ENCODE data around the gene PTGFRN. TPM values are rescaled to one million over a fixed set of nuclear protein-coding genes. Genes with fewer than 3 reads are reported as not detected.
"Not testable (repeated sequence)": the region's sequence is repeated elsewhere in the genome, so short reads cannot be mapped to it uniquely, and the experiment has no call there.

PTGFRN gene
- total and polyA plus RNA-seq, 2 experiments from 2014 or later = 17.4 to 32.7 TPM

DNA sequence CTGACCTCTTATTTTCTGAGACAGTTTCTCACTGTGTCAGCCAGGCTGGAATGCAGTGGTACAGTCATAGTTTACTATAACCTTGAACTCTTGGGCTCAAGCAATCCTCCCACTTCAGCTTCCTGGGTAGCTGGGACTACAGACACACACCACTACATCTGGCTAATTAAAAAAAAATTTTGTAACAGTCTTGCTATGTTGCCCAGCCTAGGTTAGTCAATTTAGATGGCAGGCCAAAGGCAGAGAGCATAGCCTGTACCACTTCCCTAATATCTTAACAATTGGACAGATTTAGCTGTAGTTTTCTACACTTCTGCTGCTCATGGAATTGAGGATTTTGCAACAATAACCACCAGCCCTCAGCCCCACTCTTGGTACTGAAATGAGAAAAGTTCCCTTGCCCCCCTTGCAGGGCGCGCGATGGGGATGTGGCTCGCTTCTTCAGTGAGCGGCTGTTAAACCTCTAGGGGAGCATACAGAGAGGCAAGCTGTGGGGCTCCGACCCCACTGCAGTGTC, 34.9 kb upstream of the PTGFRN start (continued):
- TF ChIP-seq, protein P1, sequence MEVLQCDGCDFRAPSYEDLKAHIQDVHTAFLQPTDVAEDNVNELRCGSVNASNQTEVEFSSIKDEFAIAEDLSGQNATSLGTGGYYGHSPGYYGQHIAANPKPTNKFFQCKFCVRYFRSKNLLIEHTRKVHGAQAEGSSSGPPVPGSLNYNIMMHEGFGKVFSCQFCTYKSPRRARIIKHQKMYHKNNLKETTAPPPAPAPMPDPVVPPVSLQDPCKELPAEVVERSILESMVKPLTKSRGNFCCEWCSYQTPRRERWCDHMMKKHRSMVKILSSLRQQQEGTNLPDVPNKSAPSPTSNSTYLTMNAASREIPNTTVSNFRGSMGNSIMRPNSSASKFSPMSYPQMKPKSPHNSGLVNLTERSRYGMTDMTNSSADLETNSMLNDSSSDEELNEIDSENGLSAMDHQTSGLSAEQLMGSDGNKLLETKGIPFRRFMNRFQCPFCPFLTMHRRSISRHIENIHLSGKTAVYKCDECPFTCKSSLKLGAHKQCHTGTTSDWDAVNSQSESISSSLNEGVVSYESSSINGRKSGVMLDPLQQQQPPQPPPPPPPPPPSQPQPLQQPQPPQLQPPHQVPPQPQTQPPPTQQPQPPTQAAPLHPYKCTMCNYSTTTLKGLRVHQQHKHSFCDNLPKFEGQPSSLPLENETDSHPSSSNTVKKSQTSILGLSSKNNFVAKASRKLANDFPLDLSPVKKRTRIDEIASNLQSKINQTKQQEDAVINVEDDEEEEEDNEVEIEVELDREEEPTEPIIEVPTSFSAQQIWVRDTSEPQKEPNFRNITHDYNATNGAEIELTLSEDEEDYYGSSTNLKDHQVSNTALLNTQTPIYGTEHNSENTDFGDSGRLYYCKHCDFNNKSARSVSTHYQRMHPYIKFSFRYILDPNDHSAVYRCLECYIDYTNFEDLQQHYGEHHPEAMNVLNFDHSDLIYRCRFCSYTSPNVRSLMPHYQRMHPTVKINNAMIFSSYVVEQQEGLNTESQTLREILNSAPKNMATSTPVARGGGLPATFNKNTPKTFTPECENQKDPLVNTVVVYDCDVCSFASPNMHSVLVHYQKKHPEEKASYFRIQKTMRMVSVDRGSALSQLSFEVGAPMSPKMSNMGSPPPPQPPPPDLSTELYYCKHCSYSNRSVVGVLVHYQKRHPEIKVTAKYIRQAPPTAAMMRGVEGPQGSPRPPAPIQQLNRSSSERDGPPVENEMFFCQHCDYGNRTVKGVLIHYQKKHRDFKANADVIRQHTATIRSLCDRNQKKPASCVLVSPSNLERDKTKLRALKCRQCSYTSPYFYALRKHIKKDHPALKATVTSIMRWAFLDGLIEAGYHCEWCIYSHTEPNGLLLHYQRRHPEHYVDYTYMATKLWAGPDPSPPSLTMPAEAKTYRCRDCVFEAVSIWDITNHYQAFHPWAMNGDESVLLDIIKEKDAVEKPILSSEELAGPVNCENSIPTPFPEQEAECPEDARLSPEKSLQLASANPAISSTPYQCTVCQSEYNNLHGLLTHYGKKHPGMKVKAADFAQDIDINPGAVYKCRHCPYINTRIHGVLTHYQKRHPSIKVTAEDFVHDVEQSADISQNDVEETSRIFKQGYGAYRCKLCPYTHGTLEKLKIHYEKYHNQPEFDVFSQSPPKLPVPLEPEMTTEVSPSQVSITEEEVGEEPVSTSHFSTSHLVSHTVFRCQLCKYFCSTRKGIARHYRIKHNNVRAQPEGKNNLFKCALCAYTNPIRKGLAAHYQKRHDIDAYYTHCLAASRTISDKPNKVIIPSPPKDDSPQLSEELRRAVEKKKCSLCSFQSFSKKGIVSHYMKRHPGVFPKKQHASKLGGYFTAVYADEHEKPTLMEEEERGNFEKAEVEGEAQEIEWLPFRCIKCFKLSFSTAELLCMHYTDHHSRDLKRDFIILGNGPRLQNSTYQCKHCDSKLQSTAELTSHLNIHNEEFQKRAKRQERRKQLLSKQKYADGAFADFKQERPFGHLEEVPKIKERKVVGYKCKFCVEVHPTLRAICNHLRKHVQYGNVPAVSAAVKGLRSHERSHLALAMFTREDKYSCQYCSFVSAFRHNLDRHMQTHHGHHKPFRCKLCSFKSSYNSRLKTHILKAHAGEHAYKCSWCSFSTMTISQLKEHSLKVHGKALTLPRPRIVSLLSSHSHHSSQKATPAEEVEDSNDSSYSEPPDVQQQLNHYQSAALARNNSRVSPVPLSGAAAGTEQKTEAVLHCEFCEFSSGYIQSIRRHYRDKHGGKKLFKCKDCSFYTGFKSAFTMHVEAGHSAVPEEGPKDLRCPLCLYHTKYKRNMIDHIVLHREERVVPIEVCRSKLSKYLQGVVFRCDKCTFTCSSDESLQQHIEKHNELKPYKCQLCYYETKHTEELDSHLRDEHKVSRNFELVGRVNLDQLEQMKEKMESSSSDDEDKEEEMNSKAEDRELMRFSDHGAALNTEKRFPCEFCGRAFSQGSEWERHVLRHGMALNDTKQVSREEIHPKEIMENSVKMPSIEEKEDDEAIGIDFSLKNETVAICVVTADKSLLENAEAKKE (CRISPR knock-in tag; IDR thresholded peaks at IDR 0.05) = no peak
- TF ChIP-seq STAT1 (IDR thresholded peaks at IDR 0.05; ENCODE audit: unreplicated experiment) = no peak

DNA sequence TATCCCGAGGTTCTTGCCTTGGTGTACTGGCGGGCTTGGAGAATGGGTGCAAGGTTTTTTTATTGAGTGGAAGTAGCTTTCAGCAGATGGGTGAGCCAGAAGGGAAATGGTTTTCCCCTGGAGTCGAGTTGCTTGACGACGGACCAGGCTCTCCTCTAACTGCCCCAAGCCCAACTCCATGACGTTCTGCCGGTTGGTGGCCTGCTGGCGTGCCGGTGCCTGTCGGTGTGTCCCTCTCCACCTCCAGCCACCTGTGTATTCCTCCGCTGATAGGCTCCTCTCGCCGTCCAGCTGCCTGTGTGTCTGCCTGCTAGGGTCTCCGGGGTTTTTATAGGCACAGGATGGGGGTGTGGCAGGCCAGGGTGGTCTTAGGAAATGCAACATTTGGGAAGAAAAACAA, 34.3 kb upstream of the PTGFRN start:
- H3K27me3 Mint-ChIP-seq (ENCODE audit: insufficient read depth, low read depth, poor library complexity) = peaks cover 4% of the 10 kb centered on the region
- H3K36me3 ChIP-seq (ENCODE audit: insufficient read depth) = no peaks in the 10 kb centered on the region; the same call in 1 of the 2 replicates
- H3K27ac ChIP-seq (ENCODE audit: low read depth) = no peak overlapping the region
- H3K9me2 ChIP-seq (ENCODE audit: insufficient read depth) = no peaks in the 10 kb centered on the region
- H3K4me2 ChIP-seq = 0 out of 2 replicates have a peak overlapping the region, but pooled peaks have one; percentile 47
- no peaks in the 10 kb centered on the region for H3K79me2 ChIP-seq (replicated peaks; ENCODE audit: insufficient read depth)
- ATAC-seq (no peak), DNase-seq (ENCODE audit: low spot score) (no peak)
- H3F3A ChIP-seq (replicated peaks; ENCODE audit: low read depth) = no peaks in the 10 kb centered on the region
- H3K4me3 ChIP-seq = no peak overlapping the region
- peaks cover 6% of the 10 kb centered on the region for H3K4me1 Mint-ChIP-seq
- H4K20me1 ChIP-seq (replicated peaks; ENCODE audit: insufficient read depth) = no peaks in the 10 kb centered on the region
- H3K36me3 Mint-ChIP-seq (ENCODE audit: low read depth) = no peaks in the 10 kb centered on the region
- H2AFZ ChIP-seq = peak overlapping the region; percentile 91
- TF ChIP-seq POLR2AphosphoS5 (IDR thresholded peaks at IDR 0.05; ENCODE audit: low read depth) = no peak
- TF ChIP-seq ZNF331 (CRISPR knock-in tag; IDR thresholded peaks at IDR 0.05; ENCODE audit: low read depth) = no peak
- H3K27ac Mint-ChIP-seq = peak overlapping the region; percentile 52; the same call in 1 of the 2 replicates
- H3K4me3 Mint-ChIP-seq = no peak overlapping the region
- H3K27me3 ChIP-seq (ENCODE audit: insufficient read depth) = no peaks in the 10 kb centered on the region
- H3K4me1 ChIP-seq (ENCODE audit: insufficient read depth) = peaks cover 39% of the 10 kb centered on the region
- no peaks in the 10 kb centered on the region for H3K9me3 Mint-ChIP-seq

DNA sequence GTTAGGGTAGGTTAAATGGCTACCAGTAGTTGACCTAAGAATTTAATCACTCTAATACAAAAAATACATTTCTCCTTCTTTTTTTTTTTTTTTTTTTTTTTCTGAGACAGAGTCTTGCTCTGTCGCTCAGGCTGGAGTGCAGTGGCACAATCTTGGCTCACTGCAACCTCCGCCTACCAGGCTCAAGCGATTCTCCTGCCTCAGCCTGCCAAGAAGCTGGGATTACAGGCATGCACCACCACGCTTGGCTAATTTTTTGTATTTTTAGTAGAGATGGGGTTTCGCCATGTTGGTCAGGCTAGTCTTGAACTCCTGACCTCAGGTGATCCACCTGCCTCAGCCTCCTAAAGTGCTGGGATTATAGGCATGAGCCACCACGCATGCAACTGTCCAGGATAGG, 33.8 kb upstream of the PTGFRN start:
- H3K4me2 ChIP-seq; H3K79me2 ChIP-seq (replicated peaks; ENCODE audit: insufficient read depth); H3K36me3 ChIP-seq (ENCODE audit: insufficient read depth); H3K27ac Mint-ChIP-seq; ATAC-seq; H3K27ac ChIP-seq (ENCODE audit: low read depth); H3K9me3 Mint-ChIP-seq; H3K27me3 Mint-ChIP-seq (ENCODE audit: insufficient read depth, low read depth, poor library complexity); H3K4me3 Mint-ChIP-seq; H4K20me1 ChIP-seq (replicated peaks; ENCODE audit: insufficient read depth); H3K4me1 Mint-ChIP-seq; H3K9me2 ChIP-seq (ENCODE audit: insufficient read depth); DNase-seq (ENCODE audit: low spot score); H3F3A ChIP-seq (replicated peaks; ENCODE audit: low read depth); H3K4me3 ChIP-seq; H3K36me3 Mint-ChIP-seq (ENCODE audit: low read depth); H3K27me3 ChIP-seq (ENCODE audit: insufficient read depth): not testable (repeated sequence)
- H2AFZ ChIP-seq = peak overlapping the region; percentile 91; the same call in 1 of the 2 replicates
- peaks cover 39% of the 10 kb centered on the region for H3K4me1 ChIP-seq (ENCODE audit: insufficient read depth)
